NK-92 (cell line): Measurements from ENCODE around the gene ZNF584.
"Not testable (repeated sequence)": the region's sequence is repeated elsewhere in the genome, so short reads cannot be mapped to it uniquely, and the experiment has no call there.

Experiments
- DNase-seq: peaks from one replicate; lab custom pipeline; 2025; ENCODE audit not compliant: unreplicated experiment; lab: John Stamatoyannopoulos, UW

The ZNF584 gene

DNA sequence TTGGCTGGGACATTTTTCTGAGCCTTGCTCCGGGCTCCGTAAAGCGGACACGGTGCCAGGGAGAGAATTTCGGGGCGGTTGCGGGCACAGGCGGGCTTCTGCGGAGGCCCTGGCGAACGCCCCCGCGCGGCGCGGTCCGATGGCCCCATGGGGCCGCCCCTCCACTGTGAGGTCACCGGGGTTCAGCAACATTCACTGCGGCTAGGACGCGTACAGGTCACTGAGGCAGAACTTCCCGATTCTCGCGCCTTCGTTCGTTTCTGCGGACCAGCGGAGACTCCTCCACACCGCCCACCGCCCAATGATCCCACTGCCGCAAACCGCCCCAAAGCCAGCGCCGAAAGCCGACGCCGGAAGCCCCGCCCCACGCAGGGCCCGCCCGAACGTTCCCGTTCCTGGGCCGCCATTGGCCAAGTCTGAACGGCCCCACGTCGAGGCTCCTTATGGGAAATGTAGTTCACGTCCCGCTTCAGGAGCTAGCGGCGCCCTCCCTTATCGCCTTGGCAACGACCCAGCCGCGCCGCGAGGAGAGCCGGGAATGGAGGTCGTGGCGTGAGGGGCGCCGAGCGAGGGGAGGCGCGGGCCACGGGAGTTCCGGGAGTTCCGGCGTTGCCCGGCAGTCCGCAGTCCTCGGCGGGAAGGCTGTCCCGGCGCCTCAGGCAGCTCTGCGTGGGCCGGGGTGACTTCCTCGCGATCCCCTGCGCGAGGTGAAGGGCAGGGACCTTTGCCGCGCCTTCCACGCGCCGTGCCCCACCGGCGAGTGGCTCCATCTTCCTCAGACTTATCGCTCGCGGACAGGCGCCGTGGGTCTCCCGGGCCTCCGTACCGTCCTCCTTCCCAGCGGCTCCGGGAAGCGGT is at the start of gene ZNF584:
TSS of gene ZNF584 (plus strand) at position 498 of the 858 bp plus-strand sequence. CDS start 499 bp downstream, outside the sequence.
- peak; percentile 59 for DNase-seq

DNA sequence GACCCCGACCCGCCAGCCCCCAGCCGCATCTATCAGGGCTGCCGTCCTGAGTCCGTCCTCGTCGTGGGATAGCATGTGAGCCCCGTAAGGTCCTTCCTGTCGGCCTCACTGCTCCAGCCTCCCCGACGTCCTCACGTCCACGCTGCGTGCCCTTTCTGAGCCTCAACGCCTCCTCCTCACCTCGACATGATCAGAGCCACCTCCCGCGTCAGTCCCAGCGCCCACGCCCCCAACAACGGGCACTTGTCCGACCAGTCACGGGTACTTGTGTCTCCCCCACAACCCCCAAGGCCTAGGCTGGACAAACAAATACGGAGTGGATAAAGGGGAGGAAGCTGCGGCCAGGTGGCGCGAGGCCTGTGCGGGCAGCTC is 46.6 kb upstream of the ZNF584 start:
- DNase-seq, result no peak

DNA sequence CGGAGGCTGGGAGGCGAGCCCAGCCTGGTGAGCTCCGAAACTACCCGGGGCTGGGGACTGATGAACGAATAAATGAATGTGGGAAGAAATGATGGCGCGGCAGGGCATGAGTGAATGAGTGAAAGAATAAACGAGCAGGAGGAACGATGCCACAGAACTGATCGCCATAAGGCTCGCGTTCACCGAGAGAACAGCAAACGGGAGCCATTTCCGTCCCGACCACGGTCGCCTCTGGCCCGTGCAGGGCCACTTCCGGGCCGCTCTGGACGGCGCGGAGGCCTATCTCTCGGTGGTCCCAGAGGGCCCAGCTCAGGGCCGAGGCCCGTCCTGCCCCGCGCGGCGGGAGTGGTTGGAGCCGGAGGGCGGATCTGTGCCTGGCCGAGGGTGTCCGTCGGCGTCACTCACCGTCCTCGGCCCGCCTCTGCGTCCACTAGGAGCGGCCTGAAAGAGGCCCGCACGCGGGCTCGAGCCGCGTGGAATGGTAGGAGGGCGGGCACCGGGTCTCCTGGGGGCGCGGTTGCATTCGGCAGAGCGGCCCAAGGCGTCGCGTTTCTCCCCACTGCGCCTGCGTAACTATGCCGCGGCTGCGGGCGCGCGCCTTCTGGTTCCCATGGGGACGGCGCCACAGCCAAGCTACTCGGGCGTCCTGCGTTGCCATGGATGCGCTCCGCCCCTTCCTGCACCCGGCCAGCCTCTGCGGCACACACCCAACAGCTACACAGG is 46.0 kb upstream of the ZNF584 start, which contains the start of gene ZNF497:
TSS of gene ZNF497 (minus strand) at position 480 of the 723 bp plus-strand sequence. CDS start 5,116 bp downstream, outside the sequence.
- DNase-seq, result peak; percentile 63

DNA sequence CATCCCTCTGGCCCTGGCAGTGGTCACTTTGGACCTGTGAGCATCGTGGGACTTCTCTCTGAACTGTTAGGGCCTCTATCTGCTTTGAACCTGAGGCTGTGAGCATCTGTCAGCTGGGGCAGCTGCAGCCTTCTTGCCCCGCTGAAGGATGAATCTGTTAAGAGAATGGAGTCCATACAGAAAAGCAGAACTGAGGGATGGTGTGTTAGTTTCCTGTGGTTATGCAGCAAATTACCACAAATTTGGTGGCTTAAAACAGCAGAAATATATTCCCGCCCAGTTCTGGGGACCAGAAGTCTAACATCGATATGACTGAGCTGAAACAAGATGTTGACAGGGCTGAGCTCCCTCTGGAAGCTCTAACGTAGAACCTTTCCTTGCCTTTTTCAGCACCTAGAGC is 44.3 kb upstream of the ZNF584 start:
- DNase-seq, result no peak

DNA sequence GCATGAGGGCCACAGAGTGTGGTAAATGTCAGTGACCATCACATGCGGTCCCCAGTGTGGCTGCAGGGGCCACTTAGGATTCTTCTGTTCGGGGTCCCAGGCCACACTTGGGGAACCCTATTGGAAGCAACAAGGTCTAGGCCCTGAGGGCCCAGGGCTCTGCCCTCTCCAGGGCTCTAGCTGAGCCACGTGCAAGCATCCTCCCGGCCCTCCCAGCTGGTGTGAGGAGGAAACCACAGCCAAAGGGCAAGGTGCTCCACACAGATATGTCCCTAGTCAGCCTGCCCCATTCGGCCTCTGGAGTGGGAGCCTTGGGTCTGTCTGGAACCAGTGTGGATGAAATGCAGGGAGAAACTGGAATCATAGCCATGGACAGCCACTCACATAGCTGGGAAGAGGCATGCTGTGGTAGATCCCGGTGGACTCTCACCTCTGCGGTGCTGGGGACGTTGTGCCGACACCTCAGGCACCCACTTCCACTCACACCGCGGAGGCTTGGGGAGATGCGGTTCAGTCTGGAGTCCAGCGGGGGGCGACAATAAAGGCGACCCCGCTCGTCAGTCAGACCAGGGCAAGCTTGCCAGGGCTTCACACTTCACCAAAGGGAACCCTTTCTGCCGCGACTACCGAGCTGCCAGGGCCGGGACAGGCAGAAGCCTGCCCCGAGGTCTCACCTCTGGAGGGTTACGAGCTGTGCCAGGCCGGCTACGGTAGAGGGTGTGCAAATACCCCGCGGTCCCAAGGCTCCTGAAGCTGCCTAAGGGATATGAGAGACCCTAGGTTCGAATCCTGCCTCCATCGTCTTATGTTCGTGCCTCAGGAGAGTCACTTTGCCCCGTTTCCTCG is 41.6 kb upstream of the ZNF584 start:
- DNase-seq, result no peak

DNA sequence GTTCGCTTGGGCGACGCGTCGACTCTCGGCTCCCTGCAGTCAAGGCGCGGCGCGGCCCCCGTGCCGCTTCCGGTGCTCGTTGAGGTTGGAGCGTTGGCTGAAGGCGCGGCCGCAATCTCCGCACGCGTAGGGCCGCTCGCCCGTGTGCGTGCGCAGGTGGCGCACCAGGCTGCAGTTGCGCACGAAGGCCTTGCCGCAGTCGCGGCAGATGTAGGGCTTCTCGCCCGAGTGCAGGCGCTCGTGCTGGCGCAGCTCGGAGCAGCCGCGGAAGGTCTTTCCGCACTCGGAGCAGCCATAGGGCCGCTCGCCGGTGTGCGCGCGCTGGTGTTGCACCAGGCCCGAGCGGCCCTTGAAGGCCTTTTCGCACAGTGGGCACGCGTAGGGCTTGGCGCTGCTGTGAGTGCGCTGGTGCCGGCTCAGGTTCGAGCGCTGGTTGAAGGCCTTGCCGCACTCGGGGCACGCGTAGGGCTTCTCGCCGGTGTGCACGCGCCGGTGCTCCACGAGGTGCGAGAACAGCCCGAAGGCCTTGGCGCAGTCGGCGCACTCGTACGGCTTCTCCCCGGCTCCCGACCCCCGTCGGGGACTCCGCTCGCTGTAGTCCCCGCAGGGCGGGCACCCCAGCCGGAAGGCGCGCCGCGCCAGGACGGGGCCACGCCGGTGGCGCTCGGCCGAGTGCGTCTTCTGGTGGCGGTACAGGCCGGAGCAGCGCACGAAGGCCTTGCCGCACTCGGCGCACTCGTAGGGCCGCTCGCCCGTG is 40.6 kb upstream of the ZNF584 start:
- DNase-seq, result no peak

DNA sequence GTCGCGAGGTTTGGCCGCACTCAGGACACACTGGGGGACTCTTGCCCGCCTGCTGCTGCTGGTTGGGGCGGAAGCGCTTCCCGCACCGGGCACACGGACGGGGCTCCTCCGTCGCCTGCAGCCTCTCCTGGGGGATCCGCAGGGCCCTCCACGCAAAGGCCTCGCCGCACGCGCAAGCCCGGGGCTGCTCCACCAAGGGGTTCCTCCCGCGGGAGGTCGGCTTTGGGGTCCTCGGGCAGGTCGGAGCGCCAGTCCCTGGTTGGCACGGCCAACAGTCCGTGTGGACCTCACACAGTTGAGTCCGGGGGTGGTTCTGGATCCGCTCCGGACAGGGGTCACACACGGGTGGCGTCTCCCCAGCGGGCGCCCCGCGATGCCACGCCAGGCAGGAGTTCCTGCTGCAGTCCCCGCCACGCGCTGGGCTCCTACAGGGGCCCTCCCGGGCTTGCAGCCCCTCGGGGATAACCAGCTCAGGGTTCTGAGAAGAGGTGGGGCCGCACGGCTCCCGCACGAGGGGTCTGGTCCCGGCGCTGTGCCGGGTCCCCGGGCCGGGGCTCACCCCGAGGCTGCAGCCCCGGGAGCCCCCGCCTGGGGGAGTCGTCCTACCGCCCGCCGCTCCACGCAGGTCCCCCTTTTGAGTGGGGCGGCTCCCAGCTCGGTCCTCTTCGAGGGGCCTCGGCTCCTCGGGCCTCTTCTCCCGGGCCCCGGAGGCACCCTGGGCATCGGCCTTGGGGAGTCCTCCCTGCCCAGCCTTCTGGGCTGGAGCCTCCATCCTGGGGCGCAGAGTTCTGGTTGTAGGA is 39.7 kb upstream of the ZNF584 start:
- no peak for DNase-seq

DNA sequence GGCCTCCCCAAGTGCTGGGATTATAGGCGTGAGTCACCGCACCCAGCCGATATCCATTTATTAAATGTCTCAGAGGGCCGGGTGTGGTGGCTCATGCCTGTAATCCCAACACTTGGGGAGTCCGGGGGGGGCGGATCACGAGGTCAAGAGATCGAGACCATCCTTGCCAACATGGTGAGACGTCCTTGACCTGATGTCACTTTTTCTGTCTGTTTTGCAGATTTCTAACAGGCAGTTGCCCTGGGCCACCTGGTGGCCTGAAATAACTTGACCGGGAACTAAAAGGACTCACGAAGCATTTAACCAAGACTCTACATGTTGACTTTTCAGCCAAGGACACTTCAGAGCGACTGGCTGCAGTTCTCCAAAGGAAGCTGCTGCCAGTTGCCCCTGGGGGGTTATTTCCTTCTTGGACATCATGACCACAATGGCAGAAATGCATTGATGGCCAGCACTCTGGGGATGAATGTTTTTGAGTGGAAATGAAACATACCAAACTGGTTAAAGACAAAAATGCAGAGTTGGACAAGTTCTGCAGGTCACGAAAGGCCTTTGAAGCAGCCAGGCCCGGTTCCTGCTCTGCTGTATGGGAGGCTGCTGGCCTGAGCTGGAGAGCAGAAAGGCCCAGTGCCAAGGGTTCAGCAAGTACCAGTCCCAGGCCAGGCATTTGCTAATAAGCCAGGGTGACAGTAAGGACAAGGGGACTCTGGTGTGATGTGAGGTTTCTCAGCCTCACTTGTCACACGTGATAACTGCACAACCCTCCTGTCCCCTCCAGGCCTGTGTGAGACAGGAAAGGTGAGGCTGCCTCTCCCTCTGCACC is 35.9 kb upstream of the ZNF584 start:
- no peak for DNase-seq

DNA sequence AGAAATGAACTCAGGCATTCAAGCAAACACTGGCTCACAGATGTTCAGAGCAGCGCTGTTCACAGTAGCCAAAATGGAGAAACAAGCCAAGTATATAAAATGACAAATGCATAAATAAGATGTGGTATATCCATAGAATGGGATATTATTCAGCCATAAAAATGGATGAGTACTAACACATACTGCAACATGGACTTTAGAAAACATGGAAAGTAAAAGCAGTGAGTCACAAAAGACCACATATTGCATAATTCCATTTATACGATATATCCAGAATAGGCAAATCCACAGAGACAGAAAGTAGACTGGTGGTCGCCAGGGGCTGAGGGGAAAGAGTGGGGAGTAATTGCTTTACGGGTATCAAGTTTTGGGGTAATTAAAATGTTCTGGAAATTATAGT is 34.2 kb upstream of the ZNF584 start:
- DNase-seq, result no peak

DNA sequence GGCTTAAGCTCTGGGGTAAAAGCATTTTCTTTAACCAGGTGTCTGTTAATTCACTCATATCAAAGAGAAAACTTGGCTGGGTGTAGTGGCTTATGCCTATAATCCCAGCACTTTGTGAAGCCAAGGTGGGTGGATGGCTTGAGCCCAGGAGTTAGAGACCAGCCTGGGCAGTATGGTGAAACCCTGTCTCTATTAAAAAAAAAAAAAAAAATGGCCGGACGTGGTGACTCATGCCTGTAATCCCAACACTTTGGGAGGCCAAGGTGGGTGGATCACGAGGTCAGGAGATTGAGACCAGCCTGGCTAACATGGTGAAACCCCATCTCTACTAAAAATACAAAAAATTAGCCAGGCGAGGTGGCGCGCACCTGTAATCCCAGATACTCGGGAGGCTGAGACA is 31.7 kb upstream of the ZNF584 start:
- DNase-seq, result not testable (repeated sequence)

DNA sequence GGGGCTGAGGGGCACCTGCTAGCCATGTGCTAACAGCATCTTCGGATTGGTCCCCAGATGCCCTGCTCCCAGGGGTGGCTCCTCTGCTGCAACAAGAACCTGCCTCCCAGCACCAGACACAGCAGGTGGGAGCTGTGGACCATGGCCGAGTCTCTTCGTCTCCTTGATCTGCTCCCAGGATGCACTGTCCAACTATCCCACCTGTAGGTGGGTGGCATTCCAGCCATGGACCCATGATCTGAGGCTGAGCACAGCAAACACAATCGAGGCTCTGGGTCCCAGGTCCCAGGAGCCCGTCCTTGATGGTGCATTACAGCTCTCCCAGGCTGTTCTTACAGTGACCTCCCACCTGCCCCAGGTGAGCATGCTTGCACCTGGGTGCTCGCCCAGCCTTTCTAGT is 29.2 kb upstream of the ZNF584 start:
- DNase-seq, result no peak

DNA sequence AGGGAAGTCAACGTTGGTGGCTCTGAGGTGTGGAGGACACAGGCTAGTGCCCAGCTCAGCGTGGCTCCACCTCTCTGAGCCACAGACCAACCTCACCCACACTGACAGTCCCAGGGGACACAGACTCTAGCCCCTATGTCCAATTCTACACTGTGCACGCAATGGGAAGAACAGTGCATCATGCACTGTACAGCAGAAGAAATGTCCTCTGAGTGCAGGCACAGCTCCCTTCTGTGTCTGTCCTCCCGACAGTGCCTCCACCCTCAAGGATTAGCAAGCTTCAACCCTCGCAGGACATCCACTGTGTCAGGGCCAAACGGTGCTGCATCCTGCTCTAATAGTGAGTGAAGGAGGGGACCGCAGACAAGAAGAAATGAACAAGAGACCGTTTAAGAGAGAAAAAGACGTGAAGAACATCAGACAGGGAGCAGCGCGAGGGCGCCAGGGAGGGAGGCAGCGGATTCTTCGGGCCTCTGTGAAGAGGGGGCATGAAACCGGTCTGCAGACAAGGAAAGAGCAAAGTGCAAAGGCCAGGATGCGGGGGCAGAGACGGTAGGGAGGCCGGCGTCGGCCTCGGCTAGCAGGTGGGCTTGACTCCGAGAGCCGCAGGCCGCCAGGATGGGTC is 28.3 kb upstream of the ZNF584 start:
- no peak for DNase-seq

DNA sequence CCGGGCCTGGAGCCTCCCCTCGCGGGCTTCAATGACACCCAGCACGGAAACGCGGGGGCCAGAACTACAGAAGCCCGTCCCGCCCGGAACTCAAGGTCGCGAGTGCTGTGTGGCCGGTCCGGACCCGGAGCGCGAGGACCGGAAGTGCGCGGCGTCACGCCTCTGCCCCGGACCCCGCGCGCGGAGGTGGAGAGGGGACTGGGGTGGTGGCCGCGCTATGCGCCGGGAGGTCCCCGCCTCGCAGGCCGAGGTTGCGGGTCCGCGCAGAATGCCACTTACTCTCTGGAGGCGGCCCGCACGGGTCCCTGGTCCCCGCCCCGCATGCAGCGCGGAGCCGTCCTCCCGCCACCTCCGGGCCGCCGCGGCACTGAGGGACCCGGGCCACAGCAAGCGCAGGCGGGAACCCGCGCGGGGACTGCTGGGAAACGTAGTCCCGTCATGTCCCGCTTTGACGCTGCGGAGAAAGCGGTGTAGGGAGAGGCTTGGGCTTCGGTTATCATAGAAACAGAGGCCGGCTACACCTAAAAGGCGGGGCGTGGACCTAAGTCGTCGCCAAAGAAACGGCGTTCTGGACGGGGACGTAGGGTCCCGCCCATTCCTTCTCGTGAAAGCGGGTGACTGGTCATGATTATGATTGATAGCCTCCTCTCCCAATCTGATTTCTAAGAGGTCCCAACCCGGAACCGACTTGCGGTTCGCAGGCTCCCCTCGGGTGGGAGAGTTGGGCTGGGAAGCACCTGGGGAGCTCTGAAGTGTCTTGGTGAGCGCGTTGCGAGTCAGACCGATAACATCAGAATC is 27.6 kb upstream of the ZNF584 start, which contains the start of gene ZNF837:
TSS of gene ZNF837 (minus strand) at position 369 of the 798 bp plus-strand sequence. CDS start 11,698 bp downstream, outside the sequence.
- peak; percentile 89 for DNase-seq

DNA sequence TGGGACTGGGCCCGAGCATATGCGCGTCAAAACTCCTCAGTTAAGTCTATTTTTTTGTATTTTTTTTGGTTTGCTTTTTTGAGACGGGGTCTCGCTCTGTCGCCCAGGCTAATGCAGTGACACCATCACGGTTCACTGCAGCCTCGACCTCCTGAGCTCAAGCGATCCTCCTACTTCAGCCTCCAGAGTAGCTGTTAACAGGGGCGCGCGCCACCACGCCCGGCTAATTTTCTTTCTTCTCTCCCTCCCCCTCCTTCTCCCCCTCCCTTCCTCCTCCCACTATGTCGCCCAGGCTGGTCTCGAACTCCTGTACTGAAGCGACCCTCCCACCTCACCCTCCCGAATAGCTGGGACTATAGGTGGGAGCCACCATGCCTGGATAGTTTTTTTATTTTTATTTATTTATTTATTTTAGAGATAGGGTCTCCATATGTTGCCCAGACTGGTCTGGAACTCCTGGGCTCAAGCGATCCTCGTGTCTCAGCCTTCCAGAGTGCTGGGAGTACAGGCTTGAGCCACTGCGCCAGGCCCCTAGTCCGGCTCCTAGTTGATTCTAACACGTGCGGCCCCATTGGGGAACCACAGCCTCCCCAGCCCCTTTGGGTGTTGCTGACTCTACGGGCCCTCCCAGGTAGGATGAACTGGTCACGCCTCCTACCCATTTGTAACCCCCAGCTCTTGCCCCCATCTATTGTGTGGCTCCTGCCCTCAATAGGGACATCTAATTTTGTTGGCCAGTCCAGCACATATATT is 26.8 kb upstream of the ZNF584 start:
- no peak for DNase-seq

DNA sequence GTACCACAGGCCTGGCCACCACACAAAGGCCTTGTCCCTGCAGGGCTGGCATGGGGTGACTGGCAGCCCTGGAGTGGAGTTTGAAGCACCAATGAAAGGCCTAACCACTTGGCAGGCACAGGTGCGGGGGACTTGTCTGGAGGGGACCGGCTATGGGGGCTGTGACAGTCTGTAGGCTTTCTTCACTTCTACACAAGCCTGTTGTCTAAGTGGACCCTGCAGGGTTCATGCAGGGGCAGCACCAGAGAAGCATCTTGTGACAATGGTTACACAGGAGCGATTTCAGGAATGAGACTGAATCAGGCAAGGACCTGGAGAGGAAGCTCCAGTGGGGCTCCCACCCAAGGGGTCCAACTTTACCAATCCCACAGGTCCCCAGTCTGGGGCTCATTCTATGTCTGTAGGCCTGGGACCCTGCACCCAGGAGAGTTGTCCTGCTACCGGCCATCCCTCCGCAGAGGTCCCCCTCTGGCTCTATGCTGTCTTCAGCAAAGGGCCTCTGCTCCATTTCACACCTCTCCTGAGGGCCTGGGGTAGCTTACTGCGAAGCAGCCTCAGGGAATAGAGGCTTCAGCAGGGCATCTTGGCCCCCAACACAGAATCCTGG is 25.3 kb upstream of the ZNF584 start:
- no peak for DNase-seq

DNA sequence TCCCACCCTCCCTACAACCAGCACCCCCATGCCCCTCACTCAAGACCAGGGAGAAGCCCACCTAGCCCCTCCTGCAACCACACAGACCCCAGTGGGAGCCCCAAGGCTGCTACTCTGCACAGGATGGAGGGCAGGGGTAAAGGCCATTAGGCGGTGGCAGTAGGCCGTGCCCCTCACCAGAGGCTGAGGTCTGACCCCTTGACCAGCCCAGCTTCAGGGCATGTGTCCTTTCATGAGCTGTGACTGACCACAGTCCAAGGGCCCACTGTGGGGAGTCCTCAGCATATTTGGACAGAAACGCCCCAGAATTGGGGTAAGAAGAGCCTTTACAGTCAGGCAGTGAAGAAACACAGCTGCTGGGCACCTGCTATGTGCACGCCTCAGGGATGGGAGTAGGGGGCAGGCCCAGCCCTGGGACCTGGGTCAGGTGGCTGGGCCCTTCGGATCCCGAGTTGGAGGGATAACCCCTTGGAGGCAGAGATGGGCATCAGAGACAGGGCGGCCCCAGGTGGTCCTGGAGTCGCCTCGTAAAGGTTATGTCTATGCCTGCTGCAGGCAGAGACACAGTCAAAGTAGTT is 23.0 kb upstream of the ZNF584 start:
- no peak for DNase-seq
